Sigmoid colon (tissue), 7 donors: Measurements from ENCODE around the gene MYCN. TPM values are rescaled to one million over a fixed set of nuclear protein-coding genes. Genes with fewer than 3 reads are reported as not detected.
A peak's percentile ranks its signal among the peaks of the same experiment; 100 is the strongest.

Source experiments
- DNase-seq: peaks from one replicate; pipeline ENCODE4 v3.0.0-alpha.2; 2019
- H3K27ac ChIP-seq, 4 donors: fragments of 200-600 bp; sonication (generic); one replicate each; pipeline ENCODE4 v1.5.1; 2016 to 2019; ENCODE audit warnings: mild to moderate bottlenecking in 1 of 4
- H3K27me3 ChIP-seq, 3 donors: fragments of 200-600 bp; sonication (generic); one replicate each; pipeline ENCODE4 v1.5.1; 2019; ENCODE audit warnings: mild to moderate bottlenecking in 1 of 3
- H3K36me3 ChIP-seq, 4 donors: fragments of 200-600 bp; sonication (generic); one replicate each; pipeline ENCODE4 v1.5.1; 2016 to 2019
- H3K4me1 ChIP-seq, 4 donors: fragments of 200-600 bp; sonication (generic); one replicate each; pipeline ENCODE4 v1.5.1; 2017 to 2019
- H3K4me3 ChIP-seq, 4 donors: fragments of 200-600 bp; sonication (generic); one replicate each; pipeline ENCODE4 v1.5.1; 2017 to 2019; ENCODE audit warnings: mild to moderate bottlenecking in 2 of 4, moderate library complexity in 1 of 4
- H3K9me3 ChIP-seq, 4 donors: fragments of 200-600 bp in 3 of 4; sonication (generic) in 3 of 4; one replicate each; pipeline versions ENCODE4 v1.5.1 to v1.6.1; 2013 to 2019
- CTCF ChIP-seq, 4 experiments: fragments of 450-650 bp in 3 of 4; fragments of 200-600 bp in 1 of 4; IDR thresholded peaks; one replicate each; pipeline ENCODE4 v1.5.1; 2016 to 2019; ENCODE audit warnings: antibody characterized with exemption in 4 of 4, mild to moderate bottlenecking in 3 of 4, moderate library complexity in 2 of 4
- EP300 ChIP-seq, 4 donors: sonication (generic); formaldehyde crosslinking; IDR thresholded peaks; one replicate each; pipeline ENCODE4 v1.6.1; 2017; ENCODE audit warnings: antibody characterized with exemption in 4 of 4
- POLR2A ChIP-seq, 2 donors: fragments of 450-650 bp; IDR thresholded peaks; one replicate each; pipeline ENCODE4 v1.6.1; 2016; ENCODE audit warnings: antibody characterized with exemption in 2 of 2, mild to moderate bottlenecking in 2 of 2, moderate library complexity in 2 of 2
- POLR2AphosphoS5 ChIP-seq, 4 donors: sonication (generic); formaldehyde crosslinking; IDR thresholded peaks; one replicate each; pipeline ENCODE4 v1.6.1; 2017; ENCODE audit warnings: antibody characterized with exemption in 4 of 4
- WGBS, 2 donors: extraction: QIAGEN DNeasy Blood & Tissue Kit; methylation state at CpG; one replicate each; pipeline ENCODE4 v1.1.7; 2013; 5-methylcytosine and 5-hydroxymethylcytosine counted together
- intact Hi-C: fragments of 100-400 bp; cut with DNase I; formaldehyde crosslinking; loops from one replicate; pipeline ENCODE4 v1.15.1; 2023
- polyA plus RNA-seq, 3 donors: library from polyadenylated mRNA; stranded (reverse); fragments of 200-250 nt; gene quantifications; one replicate each; pipeline ENCODE4 v1.2.3, GENCODE V29; 2013
- total RNA-seq, 4 donors: library from RNA; depleted of rRNA; stranded (reverse); fragments of >200 nt; gene quantifications; one replicate each; pipeline ENCODE4 v1.1.0, GENCODE V29; 2016
- donor health status: healthy with polysubstance abuse.
- donor health status: Bipolar disorder and iron deficiency.
- donor health status: healthy.

MYCN gene
- total and polyA plus RNA-seq, 7 donors = 0.33 to 0.71 (median 0.55) TPM; not detected in 1

GRCh38 chr2:15938803-15939555 lies 1.4 kb upstream of the MYCN start:
- H3K27me3 ChIP-seq = peaks cover 31 to 46% (median 34%) of the 10 kb centered on the region in 3 donors
- H3K4me1 ChIP-seq = peaks cover 0 to 48% (median 40%) of the 10 kb centered on the region in 4 donors
- TF ChIP-seq POLR2A (IDR thresholded peaks at IDR 0.05) = no peak
- TF ChIP-seq CTCF (IDR thresholded peaks at IDR 0.05) = no peak
- TF ChIP-seq POLR2AphosphoS5 (IDR thresholded peaks at IDR 0.05) = no peak
- TF ChIP-seq EP300 (IDR thresholded peaks at IDR 0.05) = no peak
- WGBS, 2 donors = 69% methylated on average over 8 of the region's 8 CpGs
- H3K27ac ChIP-seq = no peak overlapping the region
- H3K9me3 ChIP-seq = no peaks in the 10 kb centered on the region
- H3K4me3 ChIP-seq = peak overlapping the region in 2 of 4 donors; percentile 49 to 52
- intact Hi-C loops = loop anchor here (10.0 kb wide), 1 partner anchor 346 kb away; no protein-coding TSS in a partner anchor
- DNase-seq = no peak
- H3K36me3 ChIP-seq = no peaks in the 10 kb centered on the region

- Histone ChIP-seq H3K4me3 (peak overlapping the region; percentile 14 to 52 (median 44)), H3K27ac (no peak overlapping the region), H3K4me1 (peaks cover 0 to 48% (median 40%) of the 10 kb centered on the region in 4 donors), H3K36me3 (no peaks in the 10 kb centered on the region), H3K27me3 (peaks cover 31 to 46% (median 34%) of the 10 kb centered on the region in 3 donors), H3K9me3 (no peaks in the 10 kb centered on the region)
- peak; percentile 75 for DNase-seq
- WGBS, 2 donors = 1 to 3% methylated on average over 21 of the region's 21 CpGs
- intact Hi-C loops = loop anchor here (10.0 kb wide), 1 partner anchor 345 kb away; no protein-coding TSS in a partner anchor
- TF ChIP-seq CTCF (IDR thresholded peaks at IDR 0.05) (peak in 3 of 4 experiments; percentile 9 to 65 (median 64)), EP300 (IDR thresholded peaks at IDR 0.05) (no peak), POLR2AphosphoS5 (IDR thresholded peaks at IDR 0.05) (no peak)
Observed at GRCh38 chr2:15939556-15939853, 845 bp upstream of the MYCN start.

- no peak for DNase-seq
- Histone ChIP-seq H3K4me3 (peak overlapping the region; percentile 14 to 52 (median 44)), H3K27ac (no peak overlapping the region), H3K27me3 (peaks cover 31 to 46% (median 34%) of the 10 kb centered on the region in 3 donors), H3K36me3 (no peaks in the 10 kb centered on the region), H3K9me3 (no peaks in the 10 kb centered on the region), H3K4me1 (peaks cover 0 to 48% (median 40%) of the 10 kb centered on the region in 4 donors)
- intact Hi-C loops = loop anchor here (5.0 to 10.0 kb wide), 3 partner anchors 304 to 666 kb away; no protein-coding TSS in a partner anchor
- WGBS, 2 donors = 0 to 1% methylated on average over 52 of the region's 52 CpGs
- no peak for TF ChIP-seq CTCF (IDR thresholded peaks at IDR 0.05)
- no peak for TF ChIP-seq POLR2A (IDR thresholded peaks at IDR 0.05)
- TF ChIP-seq EP300 (IDR thresholded peaks at IDR 0.05) = no peak
- no peak for TF ChIP-seq POLR2AphosphoS5 (IDR thresholded peaks at IDR 0.05)
Observed at GRCh38 chr2:15940661-15941480, 521 bp downstream of the MYCN start.

GRCh38 chr2:15941481-15941850 lies 1.1 kb downstream of the MYCN start:
- peak overlapping the region in 3 of 4 donors; percentile 40 to 52 (median 49) for H3K4me3 ChIP-seq
- intact Hi-C loops = loop anchor here (5.0 to 10.0 kb wide), 3 partner anchors 304 to 666 kb away; no protein-coding TSS in a partner anchor
- H3K4me1 ChIP-seq = peaks cover 0 to 48% (median 40%) of the 10 kb centered on the region in 4 donors
- DNase-seq = no peak
- WGBS, 2 donors = 0 to 1% methylated on average over 14 of the region's 14 CpGs
- H3K27ac ChIP-seq = no peak overlapping the region
- H3K36me3 ChIP-seq = no peaks in the 10 kb centered on the region
- H3K27me3 ChIP-seq = peaks cover 31 to 46% (median 34%) of the 10 kb centered on the region in 3 donors
- TF ChIP-seq POLR2AphosphoS5 (IDR thresholded peaks at IDR 0.05) = no peak
- TF ChIP-seq CTCF (IDR thresholded peaks at IDR 0.05) = no peak
- no peak for TF ChIP-seq EP300 (IDR thresholded peaks at IDR 0.05)
- TF ChIP-seq POLR2A (IDR thresholded peaks at IDR 0.05) = no peak
- H3K9me3 ChIP-seq = no peaks in the 10 kb centered on the region
